ENCODE results near the gene TCF12.
A peak's percentile ranks its signal among the peaks of the same experiment; 100 is the strongest.

Gene TCF12

GRCh38 chr15:56918046-56918938, at the start of gene TCF12:
TSS of gene TCF12 (plus strand) at chr15:56918644. CDS start at chr15:56919914, 1,270 bp downstream.
- peak; percentile 89 for TF ChIP-seq YY1 (IDR thresholded peaks at IDR 0.05; ENCODE audit: low read depth)
- TF ChIP-seq MAX (IDR thresholded peaks at IDR 0.05) = peak; percentile 92
- no peak for TF ChIP-seq TEAD4 (IDR thresholded peaks at IDR 0.05)
- TF ChIP-seq ZBTB7A (IDR thresholded peaks at IDR 0.05; ENCODE audit: low read depth) = peak; percentile 86
- TF ChIP-seq FOXM1 (IDR thresholded peaks at IDR 0.05; ENCODE audit: borderline replicate concordance, low read depth) = 0 out of 2 replicates have a peak, but pooled peaks have one; percentile 49
- TF ChIP-seq REST (IDR thresholded peaks at IDR 0.05; ENCODE audit: low read depth) = no peak
- TF ChIP-seq EGR1 (IDR thresholded peaks at IDR 0.05) = no peak; the same call in 1 of the 2 replicates
- TF ChIP-seq CREB1 (IDR thresholded peaks at IDR 0.05; ENCODE audit: low read depth) = no peak
- peak; percentile 58; the same call in 1 of the 2 replicates for TF ChIP-seq EP300 (IDR thresholded peaks at IDR 0.05; ENCODE audit: borderline replicate concordance)
- peak; percentile 21; the same call in 1 of the 2 replicates for TF ChIP-seq RAD21 (IDR thresholded peaks at IDR 0.05; ENCODE audit: low read depth)
- peak; percentile 97 for TF ChIP-seq TAF1 (IDR thresholded peaks at IDR 0.05; ENCODE audit: low read depth)
- peak; percentile 78 for TF ChIP-seq TCF12 (IDR thresholded peaks at IDR 0.05; ENCODE audit: low read depth)
- no peak for TF ChIP-seq USF1 (IDR thresholded peaks at IDR 0.05)
- TF ChIP-seq CEBPB (IDR thresholded peaks at IDR 0.05) = peak; percentile 27; the same call in 1 of the 2 replicates
- peak; percentile 38; the same call in 1 of the 2 replicates for TF ChIP-seq NFIC (IDR thresholded peaks at IDR 0.05)

GRCh38 chr15:56869573-56869972, 48.9 kb upstream of the TCF12 start:
- TF ChIP-seq RAD21 (IDR thresholded peaks at IDR 0.05; ENCODE audit: low read depth) = peak; percentile 69
- TF ChIP-seq EP300 (IDR thresholded peaks at IDR 0.05; ENCODE audit: borderline replicate concordance) = no peak
- TF ChIP-seq NFIC (IDR thresholded peaks at IDR 0.05) = no peak

GRCh38 chr15:56871185-56871584, 47.3 kb upstream of the TCF12 start:
- TF ChIP-seq TAF1 (IDR thresholded peaks at IDR 0.05; ENCODE audit: low read depth) = no peak
- TF ChIP-seq EP300 (IDR thresholded peaks at IDR 0.05; ENCODE audit: borderline replicate concordance) = no peak
- no peak for TF ChIP-seq YY1 (IDR thresholded peaks at IDR 0.05; ENCODE audit: low read depth)
- TF ChIP-seq REST (IDR thresholded peaks at IDR 0.05; ENCODE audit: low read depth) = no peak
- TF ChIP-seq USF1 (IDR thresholded peaks at IDR 0.05) = no peak
- TF ChIP-seq CREB1 (IDR thresholded peaks at IDR 0.05; ENCODE audit: low read depth) = no peak
- TF ChIP-seq TCF12 (IDR thresholded peaks at IDR 0.05; ENCODE audit: low read depth) = no peak
- TF ChIP-seq CEBPB (IDR thresholded peaks at IDR 0.05) = no peak
- TF ChIP-seq ZBTB7A (IDR thresholded peaks at IDR 0.05; ENCODE audit: low read depth) = no peak
- no peak; the same call in 1 of the 2 replicates for TF ChIP-seq TEAD4 (IDR thresholded peaks at IDR 0.05)
- TF ChIP-seq MAX (IDR thresholded peaks at IDR 0.05) = no peak
- no peak for TF ChIP-seq FOXM1 (IDR thresholded peaks at IDR 0.05; ENCODE audit: borderline replicate concordance, low read depth)
- no peak for TF ChIP-seq EGR1 (IDR thresholded peaks at IDR 0.05)
- no peak for TF ChIP-seq RAD21 (IDR thresholded peaks at IDR 0.05; ENCODE audit: low read depth)
- TF ChIP-seq NFIC (IDR thresholded peaks at IDR 0.05) = no peak

GRCh38 chr15:56871867-56872266, 46.6 kb upstream of the TCF12 start:
- no peak for TF ChIP-seq FOXM1 (IDR thresholded peaks at IDR 0.05; ENCODE audit: borderline replicate concordance, low read depth)
- no peak for TF ChIP-seq REST (IDR thresholded peaks at IDR 0.05; ENCODE audit: low read depth)
- no peak for TF ChIP-seq ZBTB7A (IDR thresholded peaks at IDR 0.05; ENCODE audit: low read depth)
- no peak for TF ChIP-seq RAD21 (IDR thresholded peaks at IDR 0.05; ENCODE audit: low read depth)
- TF ChIP-seq TAF1 (IDR thresholded peaks at IDR 0.05; ENCODE audit: low read depth) = no peak
- no peak for TF ChIP-seq YY1 (IDR thresholded peaks at IDR 0.05; ENCODE audit: low read depth)
- TF ChIP-seq TCF12 (IDR thresholded peaks at IDR 0.05; ENCODE audit: low read depth) = no peak
- no peak for TF ChIP-seq CEBPB (IDR thresholded peaks at IDR 0.05)
- no peak for TF ChIP-seq EGR1 (IDR thresholded peaks at IDR 0.05)
- no peak for TF ChIP-seq EP300 (IDR thresholded peaks at IDR 0.05; ENCODE audit: borderline replicate concordance)
- no peak for TF ChIP-seq MAX (IDR thresholded peaks at IDR 0.05)
- TF ChIP-seq NFIC (IDR thresholded peaks at IDR 0.05) = no peak
- no peak for TF ChIP-seq CREB1 (IDR thresholded peaks at IDR 0.05; ENCODE audit: low read depth)
- TF ChIP-seq TEAD4 (IDR thresholded peaks at IDR 0.05) = no peak
- TF ChIP-seq USF1 (IDR thresholded peaks at IDR 0.05) = no peak
